Liver (tissue), 3 donors: Measurements from ENCODE around the gene AIG1.

ENCODE experiments used
- EGR1 ChIP-seq, 2 donors: IDR thresholded peaks; 2 replicates each; pipeline ENCODE4 v1.6.1; 2016 to 2018; ENCODE audit warnings: antibody characterized with exemption in 2 of 2, low read depth in 2 of 2
- FOXA1 ChIP-seq: IDR thresholded peaks from 2 replicates; pipeline ENCODE4 v1.6.1; 2016; ENCODE audit warnings: antibody characterized with exemption
- GABPA ChIP-seq, 2 donors: IDR thresholded peaks in 1 of 2; conservative IDR thresholded peaks in 1 of 2; 2 replicates each; pipeline ENCODE4 v1.6.1; 2016; ENCODE audit warnings: antibody characterized with exemption in 2 of 2, mild to moderate bottlenecking in 1 of 2, moderate library complexity in 1 of 2
- RAD21 ChIP-seq, 2 donors: IDR thresholded peaks; 2 replicates each; pipeline ENCODE4 v1.6.1; 2016; ENCODE audit warnings: antibody characterized with exemption in 2 of 2, mild to moderate bottlenecking in 2 of 2
- RXRA ChIP-seq, 2 donors: IDR thresholded peaks; 2 replicates each; pipeline ENCODE4 v1.6.1; 2017 to 2018; ENCODE audit warnings: antibody characterized with exemption in 2 of 2, mild to moderate bottlenecking in 1 of 2
- TAF1 ChIP-seq: conservative IDR thresholded peaks from 2 replicates; pipeline ENCODE4 v1.6.1; 2016; ENCODE audit warnings: antibody characterized with exemption, mild to moderate bottlenecking
- YY1 ChIP-seq: IDR thresholded peaks from 2 replicates; pipeline ENCODE4 v1.6.1; 2016; ENCODE audit warnings: antibody characterized with exemption, mild to moderate bottlenecking
- TF ChIP-seq, protein P1 (sequence below): IDR thresholded peaks from 2 replicates; pipeline ENCODE4 v1.6.1; 2016; ENCODE audit warnings: antibody characterized with exemption
- TF ChIP-seq, protein P2 (sequence below): fragments of 150-350 bp; IDR thresholded peaks from 2 replicates; pipeline ENCODE4 v1.5.1; 2017; ENCODE audit warnings: improper control_type of control experiment, low read depth, low read length; ENCODE audit not compliant: missing input control
- TF ChIP-seq, protein P3 (sequence below): IDR thresholded peaks from 2 replicates; pipeline ENCODE4 v1.6.1; 2016; ENCODE audit warnings: antibody characterized with exemption
- TF ChIP-seq, protein P4 (sequence below): IDR thresholded peaks from 2 replicates; pipeline ENCODE4 v1.6.1; 2016; ENCODE audit warnings: antibody characterized with exemption
- TF ChIP-seq, protein P5 (sequence below): IDR thresholded peaks from 2 replicates; pipeline ENCODE4 v1.6.1; 2016; ENCODE audit warnings: antibody characterized with exemption, mild to moderate bottlenecking
- donor health status: healthy.
- donor health status: healthy.

DNA sequence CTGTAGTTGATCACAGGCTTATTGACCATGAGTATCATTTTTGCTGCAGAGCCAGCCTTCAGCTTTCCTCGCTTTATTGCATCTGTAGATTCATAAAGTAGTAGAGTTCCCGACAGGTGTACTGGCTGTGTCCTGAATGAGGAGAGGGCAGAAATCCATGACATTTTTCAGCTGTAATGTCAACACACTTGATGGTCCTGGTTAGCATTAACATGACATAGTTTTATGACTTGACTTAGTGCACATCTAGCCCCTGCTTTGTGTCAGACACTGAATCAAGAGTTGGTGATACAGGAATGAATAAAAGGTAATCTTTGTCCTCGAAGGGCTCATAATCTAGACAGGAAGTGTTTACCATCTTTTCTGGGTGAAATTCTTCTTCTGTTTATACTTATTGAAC lies 55.0 kb downstream of the AIG1 start:
- TF ChIP-seq, protein P1, sequence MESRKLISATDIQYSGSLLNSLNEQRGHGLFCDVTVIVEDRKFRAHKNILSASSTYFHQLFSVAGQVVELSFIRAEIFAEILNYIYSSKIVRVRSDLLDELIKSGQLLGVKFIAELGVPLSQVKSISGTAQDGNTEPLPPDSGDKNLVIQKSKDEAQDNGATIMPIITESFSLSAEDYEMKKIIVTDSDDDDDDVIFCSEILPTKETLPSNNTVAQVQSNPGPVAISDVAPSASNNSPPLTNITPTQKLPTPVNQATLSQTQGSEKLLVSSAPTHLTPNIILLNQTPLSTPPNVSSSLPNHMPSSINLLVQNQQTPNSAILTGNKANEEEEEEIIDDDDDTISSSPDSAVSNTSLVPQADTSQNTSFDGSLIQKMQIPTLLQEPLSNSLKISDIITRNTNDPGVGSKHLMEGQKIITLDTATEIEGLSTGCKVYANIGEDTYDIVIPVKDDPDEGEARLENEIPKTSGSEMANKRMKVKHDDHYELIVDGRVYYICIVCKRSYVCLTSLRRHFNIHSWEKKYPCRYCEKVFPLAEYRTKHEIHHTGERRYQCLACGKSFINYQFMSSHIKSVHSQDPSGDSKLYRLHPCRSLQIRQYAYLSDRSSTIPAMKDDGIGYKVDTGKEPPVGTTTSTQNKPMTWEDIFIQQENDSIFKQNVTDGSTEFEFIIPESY: no peak
- TF ChIP-seq, protein P2, sequence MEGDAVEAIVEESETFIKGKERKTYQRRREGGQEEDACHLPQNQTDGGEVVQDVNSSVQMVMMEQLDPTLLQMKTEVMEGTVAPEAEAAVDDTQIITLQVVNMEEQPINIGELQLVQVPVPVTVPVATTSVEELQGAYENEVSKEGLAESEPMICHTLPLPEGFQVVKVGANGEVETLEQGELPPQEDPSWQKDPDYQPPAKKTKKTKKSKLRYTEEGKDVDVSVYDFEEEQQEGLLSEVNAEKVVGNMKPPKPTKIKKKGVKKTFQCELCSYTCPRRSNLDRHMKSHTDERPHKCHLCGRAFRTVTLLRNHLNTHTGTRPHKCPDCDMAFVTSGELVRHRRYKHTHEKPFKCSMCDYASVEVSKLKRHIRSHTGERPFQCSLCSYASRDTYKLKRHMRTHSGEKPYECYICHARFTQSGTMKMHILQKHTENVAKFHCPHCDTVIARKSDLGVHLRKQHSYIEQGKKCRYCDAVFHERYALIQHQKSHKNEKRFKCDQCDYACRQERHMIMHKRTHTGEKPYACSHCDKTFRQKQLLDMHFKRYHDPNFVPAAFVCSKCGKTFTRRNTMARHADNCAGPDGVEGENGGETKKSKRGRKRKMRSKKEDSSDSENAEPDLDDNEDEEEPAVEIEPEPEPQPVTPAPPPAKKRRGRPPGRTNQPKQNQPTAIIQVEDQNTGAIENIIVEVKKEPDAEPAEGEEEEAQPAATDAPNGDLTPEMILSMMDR: no peak
- TF ChIP-seq RAD21 (IDR thresholded peaks at IDR 0.05): no peak
- no peak for TF ChIP-seq RXRA (IDR thresholded peaks at IDR 0.05)
- TF ChIP-seq, protein P3, sequence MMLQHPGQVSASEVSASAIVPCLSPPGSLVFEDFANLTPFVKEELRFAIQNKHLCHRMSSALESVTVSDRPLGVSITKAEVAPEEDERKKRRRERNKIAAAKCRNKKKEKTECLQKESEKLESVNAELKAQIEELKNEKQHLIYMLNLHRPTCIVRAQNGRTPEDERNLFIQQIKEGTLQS: no peak
- TF ChIP-seq, protein P4, sequence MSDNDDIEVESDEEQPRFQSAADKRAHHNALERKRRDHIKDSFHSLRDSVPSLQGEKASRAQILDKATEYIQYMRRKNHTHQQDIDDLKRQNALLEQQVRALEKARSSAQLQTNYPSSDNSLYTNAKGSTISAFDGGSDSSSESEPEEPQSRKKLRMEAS: no peak
- TF ChIP-seq, protein P5, sequence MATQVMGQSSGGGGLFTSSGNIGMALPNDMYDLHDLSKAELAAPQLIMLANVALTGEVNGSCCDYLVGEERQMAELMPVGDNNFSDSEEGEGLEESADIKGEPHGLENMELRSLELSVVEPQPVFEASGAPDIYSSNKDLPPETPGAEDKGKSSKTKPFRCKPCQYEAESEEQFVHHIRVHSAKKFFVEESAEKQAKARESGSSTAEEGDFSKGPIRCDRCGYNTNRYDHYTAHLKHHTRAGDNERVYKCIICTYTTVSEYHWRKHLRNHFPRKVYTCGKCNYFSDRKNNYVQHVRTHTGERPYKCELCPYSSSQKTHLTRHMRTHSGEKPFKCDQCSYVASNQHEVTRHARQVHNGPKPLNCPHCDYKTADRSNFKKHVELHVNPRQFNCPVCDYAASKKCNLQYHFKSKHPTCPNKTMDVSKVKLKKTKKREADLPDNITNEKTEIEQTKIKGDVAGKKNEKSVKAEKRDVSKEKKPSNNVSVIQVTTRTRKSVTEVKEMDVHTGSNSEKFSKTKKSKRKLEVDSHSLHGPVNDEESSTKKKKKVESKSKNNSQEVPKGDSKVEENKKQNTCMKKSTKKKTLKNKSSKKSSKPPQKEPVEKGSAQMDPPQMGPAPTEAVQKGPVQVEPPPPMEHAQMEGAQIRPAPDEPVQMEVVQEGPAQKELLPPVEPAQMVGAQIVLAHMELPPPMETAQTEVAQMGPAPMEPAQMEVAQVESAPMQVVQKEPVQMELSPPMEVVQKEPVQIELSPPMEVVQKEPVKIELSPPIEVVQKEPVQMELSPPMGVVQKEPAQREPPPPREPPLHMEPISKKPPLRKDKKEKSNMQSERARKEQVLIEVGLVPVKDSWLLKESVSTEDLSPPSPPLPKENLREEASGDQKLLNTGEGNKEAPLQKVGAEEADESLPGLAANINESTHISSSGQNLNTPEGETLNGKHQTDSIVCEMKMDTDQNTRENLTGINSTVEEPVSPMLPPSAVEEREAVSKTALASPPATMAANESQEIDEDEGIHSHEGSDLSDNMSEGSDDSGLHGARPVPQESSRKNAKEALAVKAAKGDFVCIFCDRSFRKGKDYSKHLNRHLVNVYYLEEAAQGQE: no peak
- TF ChIP-seq GABPA (IDR thresholded peaks at IDR 0.05 in 1 of 2, conservative IDR thresholded peaks at IDR 0.05 in 1 of 2): no peak
- TF ChIP-seq YY1: no peak
- TF ChIP-seq FOXA1: no peak
- no peak for TF ChIP-seq TAF1
- TF ChIP-seq EGR1 (IDR thresholded peaks at IDR 0.05; ENCODE audit: low read depth in 2 of 2): no peak
